ENCODE measurements around the gene PROKR2. TPM values are rescaled to one million over a fixed set of nuclear protein-coding genes. Genes with fewer than 3 reads are reported as not detected.

The PROKR2 gene
- total RNA-seq, 3 donors from 2014 or later, result not detected

DNA sequence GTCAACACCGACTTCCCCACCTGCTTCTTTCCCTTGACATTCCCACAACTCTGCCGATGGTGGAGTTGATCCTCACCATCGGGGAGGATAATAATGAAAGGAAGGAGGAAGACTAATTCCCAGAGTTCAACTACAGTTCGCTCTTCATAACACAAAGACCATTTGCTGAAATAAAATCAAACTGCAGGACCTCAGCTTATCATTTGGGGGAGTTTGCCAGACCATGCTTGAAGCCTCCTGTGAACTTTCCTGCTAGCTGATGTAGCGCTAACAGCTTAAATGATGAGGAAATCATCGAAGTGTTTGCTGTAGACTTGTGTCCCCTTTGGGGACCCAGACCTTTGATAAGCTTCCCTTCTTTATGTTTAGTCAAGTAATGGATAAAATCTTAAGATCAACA, 26.2 kb downstream of the PROKR2 start:
- H3K4me3 ChIP-seq, result no peak overlapping the region
- H3K27ac ChIP-seq, result no peak overlapping the region
- no peaks in the 10 kb centered on the region for H3K4me1 ChIP-seq
- DNase-seq (ENCODE audit: low spot score in 2 of 2), result no peak
- no peaks in the 10 kb centered on the region for H3K36me3 ChIP-seq
- intact Hi-C loops (cut with DNase I; ENCODE audit: low total_unique reads), result no loop called here
- peaks cover 4 to 16% of the 10 kb centered on the region in 2 donors for H3K9me3 ChIP-seq
- no peak for TF ChIP-seq POLR2AphosphoS5 (IDR thresholded peaks at IDR 0.05)
- TF ChIP-seq, protein P1, sequence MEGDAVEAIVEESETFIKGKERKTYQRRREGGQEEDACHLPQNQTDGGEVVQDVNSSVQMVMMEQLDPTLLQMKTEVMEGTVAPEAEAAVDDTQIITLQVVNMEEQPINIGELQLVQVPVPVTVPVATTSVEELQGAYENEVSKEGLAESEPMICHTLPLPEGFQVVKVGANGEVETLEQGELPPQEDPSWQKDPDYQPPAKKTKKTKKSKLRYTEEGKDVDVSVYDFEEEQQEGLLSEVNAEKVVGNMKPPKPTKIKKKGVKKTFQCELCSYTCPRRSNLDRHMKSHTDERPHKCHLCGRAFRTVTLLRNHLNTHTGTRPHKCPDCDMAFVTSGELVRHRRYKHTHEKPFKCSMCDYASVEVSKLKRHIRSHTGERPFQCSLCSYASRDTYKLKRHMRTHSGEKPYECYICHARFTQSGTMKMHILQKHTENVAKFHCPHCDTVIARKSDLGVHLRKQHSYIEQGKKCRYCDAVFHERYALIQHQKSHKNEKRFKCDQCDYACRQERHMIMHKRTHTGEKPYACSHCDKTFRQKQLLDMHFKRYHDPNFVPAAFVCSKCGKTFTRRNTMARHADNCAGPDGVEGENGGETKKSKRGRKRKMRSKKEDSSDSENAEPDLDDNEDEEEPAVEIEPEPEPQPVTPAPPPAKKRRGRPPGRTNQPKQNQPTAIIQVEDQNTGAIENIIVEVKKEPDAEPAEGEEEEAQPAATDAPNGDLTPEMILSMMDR (IDR thresholded peaks at IDR 0.05), result no peak
- no peak for TF ChIP-seq POLR2A (IDR thresholded peaks at IDR 0.05)
- H3K27me3 ChIP-seq, result no peaks in the 10 kb centered on the region

DNA sequence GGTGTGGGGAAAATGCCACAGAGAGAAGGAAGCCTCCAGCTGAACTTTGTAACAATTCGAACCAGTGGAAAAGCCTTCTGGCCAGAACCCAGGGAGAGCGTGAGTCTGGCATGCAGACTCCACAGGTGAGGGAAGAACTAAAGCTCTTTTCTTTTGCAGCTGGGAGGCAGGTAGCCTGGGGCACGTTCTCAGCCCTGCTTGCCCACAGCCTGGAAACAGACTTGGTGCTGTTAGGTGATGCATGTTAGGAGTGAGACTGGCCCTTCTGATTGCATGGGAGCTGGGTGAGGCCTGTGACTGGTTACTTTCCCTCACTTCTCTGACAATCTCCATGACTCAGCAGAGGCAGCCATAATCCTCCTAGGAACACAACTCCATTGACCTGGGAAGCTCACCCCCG, 34.2 kb downstream of the PROKR2 start:
- Histone ChIP-seq H3K27me3 (no peaks in the 10 kb centered on the region), H3K9me3 (peaks cover 4 to 8% of the 10 kb centered on the region in 2 donors), H3K27ac (no peak overlapping the region), H3K4me3 (no peak overlapping the region), H3K36me3 (no peaks in the 10 kb centered on the region), H3K4me1 (no peaks in the 10 kb centered on the region)
- no peak for DNase-seq (ENCODE audit: low spot score in 2 of 2)
- TF ChIP-seq POLR2AphosphoS5 (IDR thresholded peaks at IDR 0.05), result no peak
- TF ChIP-seq, protein P1 (IDR thresholded peaks at IDR 0.05), result no peak
- no peak for TF ChIP-seq POLR2A (IDR thresholded peaks at IDR 0.05)
- intact Hi-C loops (cut with DNase I; ENCODE audit: low total_unique reads), result no loop called here

- no peaks in the 10 kb centered on the region for H3K36me3 ChIP-seq
- H3K9me3 ChIP-seq, result no peaks in the 10 kb centered on the region
- TF ChIP-seq POLR2A (IDR thresholded peaks at IDR 0.05) (no peak), POLR2AphosphoS5 (IDR thresholded peaks at IDR 0.05) (no peak)
- TF ChIP-seq, protein P1 (IDR thresholded peaks at IDR 0.05), result no peak
- H3K4me3 ChIP-seq, result no peak overlapping the region
- H3K27ac ChIP-seq, result no peak overlapping the region
- H3K4me1 ChIP-seq, result no peaks in the 10 kb centered on the region
- no peaks in the 10 kb centered on the region for H3K27me3 ChIP-seq
- intact Hi-C loops (cut with DNase I; ENCODE audit: low total_unique reads), result no loop called here
- no peak for DNase-seq (ENCODE audit: low spot score in 2 of 2)
Observed at GRCh38 chr20:5279661-5280060, 37.1 kb downstream of the PROKR2 start.

DNA sequence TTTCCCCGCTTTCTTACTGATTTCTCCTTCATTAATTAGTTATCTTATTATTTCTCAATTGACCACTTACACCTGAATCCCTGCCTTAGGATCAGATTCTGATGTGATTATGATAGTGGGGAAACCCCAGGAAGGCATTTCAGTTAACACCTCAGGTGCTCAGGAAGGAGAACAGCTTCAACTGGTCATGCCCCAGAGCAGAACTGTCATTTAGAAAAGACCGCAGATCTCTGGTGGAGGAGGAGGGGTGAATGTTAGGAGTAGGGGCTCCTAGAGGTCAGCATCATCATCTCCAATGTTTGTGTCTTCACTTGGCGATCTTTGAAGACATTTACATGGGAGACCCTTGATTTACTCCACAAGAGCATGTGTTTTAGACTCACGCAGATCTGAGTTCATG, 44.5 kb downstream of the PROKR2 start:
- H3K27ac ChIP-seq, result no peak overlapping the region
- H3K4me1 ChIP-seq, result no peaks in the 10 kb centered on the region
- no peaks in the 10 kb centered on the region for H3K9me3 ChIP-seq
- no peak overlapping the region for H3K4me3 ChIP-seq
- intact Hi-C loops (cut with DNase I; ENCODE audit: low total_unique reads), result no loop called here
- DNase-seq (ENCODE audit: low spot score in 2 of 2), result no peak
- TF ChIP-seq, protein P1 (IDR thresholded peaks at IDR 0.05), result no peak
- TF ChIP-seq POLR2AphosphoS5 (IDR thresholded peaks at IDR 0.05) (no peak), POLR2A (IDR thresholded peaks at IDR 0.05) (no peak)
- no peaks in the 10 kb centered on the region for H3K36me3 ChIP-seq
- no peaks in the 10 kb centered on the region for H3K27me3 ChIP-seq

- H3K27ac ChIP-seq, result no peak overlapping the region
- H3K27me3 ChIP-seq, result no peaks in the 10 kb centered on the region
- no peak for TF ChIP-seq POLR2AphosphoS5 (IDR thresholded peaks at IDR 0.05)
- TF ChIP-seq, protein P1 (IDR thresholded peaks at IDR 0.05), result no peak
- TF ChIP-seq POLR2A (IDR thresholded peaks at IDR 0.05), result no peak
- H3K36me3 ChIP-seq, result no peaks in the 10 kb centered on the region
- no peaks in the 10 kb centered on the region for H3K9me3 ChIP-seq
- intact Hi-C loops (cut with DNase I; ENCODE audit: low total_unique reads), result no loop called here
- H3K4me3 ChIP-seq, result no peak overlapping the region
- no peak for DNase-seq (ENCODE audit: low spot score in 2 of 2)
- no peaks in the 10 kb centered on the region for H3K4me1 ChIP-seq
Observed at GRCh38 chr20:5270603-5271002, 46.2 kb downstream of the PROKR2 start.

Data from breast epithelium (tissue), 4 donors.